Spleen (tissue), 13 donors: ENCODE measurements around the gene PAWR. TPM values are rescaled to one million over a fixed set of nuclear protein-coding genes. Genes with fewer than 3 reads are reported as not detected.

Experiments used
- DNase-seq: peaks from one replicate; pipeline ENCODE4 v3.0.0-alpha.2; 2020
- H3K27ac ChIP-seq, 8 donors: fragments of 200-600 bp; sonication (generic) in 7 of 8; 1 replicate in 4 of 8; 2 replicates in 4 of 8; pipeline versions ENCODE4 v1.5.0 to v1.8.0; 2016 to 2021; ENCODE audit warnings: inconsistent platforms in 4 of 8, mild to moderate bottlenecking in 4 of 8, moderate library complexity in 1 of 8
- H3K27me3 ChIP-seq, 7 donors: fragments of 200-600 bp; sonication (generic) in 6 of 7; replicated peaks in 1 of 7; 1 replicate in 4 of 7; 2 replicates in 3 of 7; pipeline versions ENCODE4 v1.5.0 to v1.8.0; 2016 to 2021; ENCODE audit warnings: inconsistent platforms in 3 of 7, mild to moderate bottlenecking in 1 of 7
- H3K36me3 ChIP-seq, 6 donors: fragments of 200-600 bp; sonication (generic) in 5 of 6; 1 replicate in 4 of 6; 2 replicates in 2 of 6; pipeline versions ENCODE4 v1.5.0 to v1.8.0; 2016 to 2021; ENCODE audit warnings: inconsistent platforms in 2 of 6
- H3K4me1 ChIP-seq, 6 donors: fragments of 200-600 bp; sonication (generic) in 5 of 6; 1 replicate in 3 of 6; 2 replicates in 3 of 6; pipeline versions ENCODE4 v1.5.0 to v1.8.0; 2016 to 2021; ENCODE audit warnings: inconsistent platforms in 3 of 6
- H3K4me3 ChIP-seq, 8 donors: fragments of 200-600 bp; sonication (generic) in 7 of 8; 1 replicate in 4 of 8; 2 replicates in 4 of 8; pipeline versions ENCODE4 v1.5.0 to v1.8.0; 2016 to 2021; ENCODE audit warnings: inconsistent platforms in 4 of 8, mild to moderate bottlenecking in 4 of 8, moderate library complexity in 2 of 8
- H3K9me3 ChIP-seq, 8 donors: fragments of 200-600 bp; sonication (generic) in 7 of 8; 1 replicate in 4 of 8; 2 replicates in 4 of 8; pipeline versions ENCODE4 v1.5.0 to v1.8.0; 2016 to 2021; ENCODE audit warnings: inconsistent platforms in 4 of 8
- CTCF ChIP-seq, 11 experiments: fragments of 200-600 bp in 7 of 11; fragments of 450-650 bp in 4 of 11; sonication (generic) in 4 of 11; IDR thresholded peaks in 8 of 11; conservative IDR thresholded peaks in 3 of 11; 1 replicate in 7 of 11; 2 replicates in 4 of 11; pipeline versions ENCODE4 v1.4.0 to v1.8.0; 2016 to 2021; ENCODE audit warnings: antibody characterized with exemption in 11 of 11, inconsistent platforms in 4 of 11, mild to moderate bottlenecking in 1 of 11
- POLR2A ChIP-seq, 3 donors: fragments of 450-650 bp; IDR thresholded peaks; one replicate each; pipeline ENCODE4 v1.5.1; 2017; ENCODE audit warnings: antibody characterized with exemption in 3 of 3, mild to moderate bottlenecking in 1 of 3
- POLR2AphosphoS5 ChIP-seq, 3 donors: sonication (generic); formaldehyde crosslinking; IDR thresholded peaks; one replicate each; pipeline ENCODE4 v1.5.1; 2017; ENCODE audit warnings: antibody characterized with exemption in 3 of 3
- WGBS, 5 donors: extraction: QIAGEN DNeasy Blood & Tissue Kit in 3 of 5; methylation state at CpG; one replicate each; pipeline versions ENCODE4 v1.1.5 to v1.1.7; 2013 to 2018; 5-methylcytosine and 5-hydroxymethylcytosine counted together
- intact Hi-C: fragments of 100-400 bp; cut with DNase I; formaldehyde crosslinking; loops from one replicate; pipeline ENCODE4 v1.15.0; 2023; ENCODE audit warnings: low total_unique reads
- long read RNA-seq, 2 donors: transcript quantifications; one replicate each; lab custom pipeline, GENCODE V29; 2026
- polyA plus RNA-seq, 3 donors: library from polyadenylated mRNA; stranded (reverse); fragments of 200-250 nt; gene quantifications; one replicate each; pipeline ENCODE4 v1.2.1, GENCODE V29; 2013
- total RNA-seq, 7 donors: library from RNA; depleted of rRNA in 3 of 7; stranded (reverse); fragments of >200 nt in 3 of 7; fragmentation: NEBNext Ultra II Directional in 4 of 7; extraction: Animal tissue kit (Norgen Biotek cat#: 25700) in 4 of 7; gene quantifications; one replicate each; pipeline versions ENCODE4 v1.1.0 to v1.2.1, GENCODE V29; 2016 to 2021
- donor health status: healthy with polysubstance abuse.
- donor health status: DM: no; HTN: no; CAD: no; lungs with moderate emphysema.
- donor health status: DM: no; HTN: no; CAD: no.
- donor health status: Bipolar disorder and iron deficiency.
- donor health status: healthy.
- donor health status: DM: no; HTN: no; CAD: no.
- donor health status: DM: yes; HTN: yes; CAD: no.

Gene PAWR
- total RNA-seq, result 10 to 100 TPM; 22.8 to 38.0 (median 33.5) TPM
- 10 to 100 TPM; 16.1 to 28.6 (median 20.1) TPM for polyA plus RNA-seq
- long read RNA-seq, donor 1, partial matches to known transcripts, result 0 of 4 reads
- long read RNA-seq, donor 1, other reads (novel, unspliced or antisense), result 0 of 4 reads
- long read RNA-seq, donor 2, partial matches to known transcripts, result 0 of 2 reads
- long read RNA-seq, donor 2, other reads (novel, unspliced or antisense), result 0 of 2 reads

- intact Hi-C loops, result no loop called here
- Histone ChIP-seq H3K27me3 (peaks cover 0 to 43% (median 18%) of the 10 kb centered on the region in 7 donors), H3K4me1 (peaks cover 10 to 57% (median 36%) of the 10 kb centered on the region in 6 donors), H3K36me3 (no peaks in the 10 kb centered on the region), H3K4me3 (peak within 1 kb of the TSS; percentile 83 to 95 (median 90)), H3K9me3 (no peaks in the 10 kb centered on the region), H3K27ac (peak within 1 kb of the TSS; percentile 68 to 84 (median 76))
- whole genome bisulfite sequencing, 5 donors, result 0 to 1% (median 0%) methylated on average over 67 to 107 of the region's 107 CpGs
- TF ChIP-seq POLR2A (IDR thresholded peaks at IDR 0.05), result no peak
- peak in 2 of 3 donors; percentile 48 to 57 for TF ChIP-seq POLR2AphosphoS5 (IDR thresholded peaks at IDR 0.05)
- TF ChIP-seq CTCF (IDR thresholded peaks at IDR 0.05 in 8 of 11, conservative IDR thresholded peaks at IDR 0.05 in 3 of 11), result peak in 5 of 11 experiments; percentile 13 to 41 (median 35)
- DNase-seq, result peak; percentile 92
Measured at GRCh38 chr12:79690638-79691510, at the start of gene PAWR. TSS of gene PAWR (minus strand) at chr12:79690964. CDS start at chr12:79690244, 720 bp downstream.

- intact Hi-C loops, result no loop called here
- H3K9me3 ChIP-seq, result no peaks in the 10 kb centered on the region
- TF ChIP-seq POLR2A (IDR thresholded peaks at IDR 0.05), result no peak
- no peak for TF ChIP-seq POLR2AphosphoS5 (IDR thresholded peaks at IDR 0.05)
- peak in 10 of 11 experiments; percentile 18 to 68 (median 53) for TF ChIP-seq CTCF (IDR thresholded peaks at IDR 0.05 in 8 of 11, conservative IDR thresholded peaks at IDR 0.05 in 3 of 11)
- no peak overlapping the region for H3K27ac ChIP-seq
- H3K36me3 ChIP-seq, result no peaks in the 10 kb centered on the region
- 21 to 27% (median 25%) methylated on average over 4 of the region's 4 CpGs for WGBS, 5 donors
- no peaks in the 10 kb centered on the region for H3K4me1 ChIP-seq
- no peaks in the 10 kb centered on the region for H3K27me3 ChIP-seq
- no peak for DNase-seq
- H3K4me3 ChIP-seq, result no peak overlapping the region
Measured at GRCh38 chr12:79737875-79738718, 47.3 kb upstream of the PAWR start.

- DNase-seq, result no peak
- no peak overlapping the region for H3K27ac ChIP-seq
- H3K4me1 ChIP-seq, result no peaks in the 10 kb centered on the region
- H3K27me3 ChIP-seq, result no peaks in the 10 kb centered on the region
- H3K4me3 ChIP-seq, result no peak overlapping the region
- no peaks in the 10 kb centered on the region for H3K36me3 ChIP-seq
- no peaks in the 10 kb centered on the region for H3K9me3 ChIP-seq
- intact Hi-C loops, result no loop called here
- TF ChIP-seq CTCF (IDR thresholded peaks at IDR 0.05 in 8 of 11, conservative IDR thresholded peaks at IDR 0.05 in 3 of 11), result no peak
- no peak for TF ChIP-seq POLR2A (IDR thresholded peaks at IDR 0.05)
- TF ChIP-seq POLR2AphosphoS5 (IDR thresholded peaks at IDR 0.05), result no peak
Measured at GRCh38 chr12:79732638-79733037, 41.9 kb upstream of the PAWR start.
